NCI-H187 (cell line): ENCODE measurements around the gene SMAD3.
"Not testable (repeated sequence)": the region's sequence is repeated elsewhere in the genome, so short reads cannot be mapped to it uniquely, and the experiment has no call there.

Experiments used
- DNase-seq, 2 experiments: peaks; one replicate each; lab custom pipeline; 2025; lab: John Stamatoyannopoulos, UW

Gene SMAD3

GRCh38 chr15:67065531-67066005, at the start of gene SMAD3:
TSS of gene SMAD3 (plus strand) at chr15:67065602. CDS start at chr15:67066155, 553 bp downstream.
- no peak for DNase-seq

- DNase-seq = no peak
These were observed 48.1 kb upstream of the SMAD3 start for GRCh38 chr15:67017311-67017710.

GRCh38 chr15:67018026-67018425, 47.4 kb upstream of the SMAD3 start:
- no peak for DNase-seq

GRCh38 chr15:67018441-67018840, 47.0 kb upstream of the SMAD3 start:
- DNase-seq = no peak

GRCh38 chr15:67019069-67019468, 46.3 kb upstream of the SMAD3 start:
- DNase-seq = no peak

- DNase-seq = no peak
These were observed 45.4 kb upstream of the SMAD3 start for GRCh38 chr15:67019884-67020520.

GRCh38 chr15:67020668-67021067, 44.7 kb upstream of the SMAD3 start:
- DNase-seq = not testable (repeated sequence)

GRCh38 chr15:67021455-67021854, 43.9 kb upstream of the SMAD3 start:
- DNase-seq = no peak

- DNase-seq = no peak
These were observed 42.8 kb upstream of the SMAD3 start for GRCh38 chr15:67022587-67023105.

- DNase-seq = no peak
These were observed 41.7 kb upstream of the SMAD3 start for GRCh38 chr15:67023517-67024313.

- no peak for DNase-seq
These were observed 40.9 kb upstream of the SMAD3 start for GRCh38 chr15:67024314-67024997.

- no peak for DNase-seq
These were observed 40.4 kb upstream of the SMAD3 start for GRCh38 chr15:67024998-67025368.

- no peak for DNase-seq
These were observed 39.4 kb upstream of the SMAD3 start for GRCh38 chr15:67025719-67026609.

GRCh38 chr15:67026610-67026967, 38.8 kb upstream of the SMAD3 start:
- no peak for DNase-seq

GRCh38 chr15:67028440-67028839, 37.0 kb upstream of the SMAD3 start:
- DNase-seq = not testable (repeated sequence)

GRCh38 chr15:67030036-67030762, 35.2 kb upstream of the SMAD3 start:
- peak; percentile 32 to 33 for DNase-seq

- no peak for DNase-seq
These were observed 34.1 kb upstream of the SMAD3 start for GRCh38 chr15:67031331-67031730.

- no peak for DNase-seq
These were observed 32.8 kb upstream of the SMAD3 start for GRCh38 chr15:67032608-67033007.

- DNase-seq = no peak
These were observed 32.4 kb upstream of the SMAD3 start for GRCh38 chr15:67033012-67033411.

GRCh38 chr15:67033571-67034044, 31.8 kb upstream of the SMAD3 start:
- no peak for DNase-seq

GRCh38 chr15:67035886-67036285, 29.5 kb upstream of the SMAD3 start:
- no peak for DNase-seq
